Cardiac septum (tissue), 1 donor: ENCODE results near the gene CFDP1. TPM values are rescaled to one million over a fixed set of nuclear protein-coding genes. Genes with fewer than 3 reads are reported as not detected.
A peak's percentile ranks its signal among the peaks of the same experiment; 100 is the strongest.

ENCODE experiments used
- DNase-seq: peaks from one replicate; pipeline ENCODE4 v3.0.0-alpha.2; 2020; ENCODE audit warnings: low spot score
- intact Hi-C: fragments of 100-400 bp; cut with DNase I; formaldehyde crosslinking; loops from one replicate; pipeline ENCODE4 v1.14.0; 2022
- total RNA-seq: library from RNA; stranded (reverse); fragmentation: NEBNext Ultra II Directional; extraction: Animal tissue kit (Norgen Biotek cat#: 25700); gene quantifications from one replicate; pipeline ENCODE4 v1.2.1, GENCODE V29; 2021
- donor health status: DM: no; HTN: no; CAD: no.

Gene CFDP1
- total RNA-seq, 1 donor from 2014 or later = 24.6 TPM

- intact Hi-C loops = loop anchor here (5.0 kb wide), 1 partner anchor 72 kb away; no protein-coding TSS in a partner anchor
These were observed 123.3 kb downstream of the CFDP1 start for GRCh38 chr16:75309899-75310430.

GRCh38 chr16:75309156-75309555 is 124.1 kb downstream of the CFDP1 start:
- intact Hi-C loops = loop anchor here (5.0 kb wide), 1 partner anchor 73 kb away; no protein-coding TSS in a partner anchor
- no peak for DNase-seq

More at GRCh38 chr16:75309899-75310430, 123.3 kb downstream of the CFDP1 start:
- DNase-seq = no peak

- DNase-seq = no peak
- intact Hi-C loops = loop anchor here (5.0 kb wide), 1 partner anchor 74 kb away; no protein-coding TSS in a partner anchor
These were observed 125.3 kb downstream of the CFDP1 start for GRCh38 chr16:75308011-75308410.

GRCh38 chr16:75307506-75307905 is 125.8 kb downstream of the CFDP1 start:
- intact Hi-C loops = loop anchor here (2.0 to 5.0 kb wide), 2 partner anchors 73 to 75 kb away; no protein-coding TSS in a partner anchor
- DNase-seq = no peak

- intact Hi-C loops = loop anchor here (2.0 to 5.0 kb wide), 2 partner anchors 71 to 76 kb away; no protein-coding TSS in a partner anchor
- DNase-seq = no peak
These were observed 127.1 kb downstream of the CFDP1 start for GRCh38 chr16:75306099-75306762.

- intact Hi-C loops = loop anchor here (2.0 to 5.0 kb wide), 3 partner anchors 39 to 77 kb away; no protein-coding TSS in a partner anchor
These were observed 127.8 kb downstream of the CFDP1 start for GRCh38 chr16:75305364-75306098.

GRCh38 chr16:75304521-75305363 is 128.6 kb downstream of the CFDP1 start:
- intact Hi-C loops = loop anchor here (2.0 to 5.0 kb wide), 2 partner anchors 38 to 78 kb away; no protein-coding TSS in a partner anchor
- DNase-seq = no peak

More at GRCh38 chr16:75305364-75306098, 127.8 kb downstream of the CFDP1 start:
- DNase-seq = peak; percentile 80

GRCh38 chr16:75301804-75302203 is 131.5 kb downstream of the CFDP1 start:
- intact Hi-C loops = no loop called here
- DNase-seq = no peak

- intact Hi-C loops = no loop called here
- DNase-seq = no peak
These were observed 135.0 kb downstream of the CFDP1 start for GRCh38 chr16:75298267-75298666.

- no peak for DNase-seq
- intact Hi-C loops = no loop called here
These were observed 136.7 kb downstream of the CFDP1 start for GRCh38 chr16:75296606-75297005.

- no peak for DNase-seq
- intact Hi-C loops = no loop called here
These were observed 138.4 kb downstream of the CFDP1 start for GRCh38 chr16:75294773-75295459.

- intact Hi-C loops = no loop called here
- no peak for DNase-seq
These were observed 139.5 kb downstream of the CFDP1 start for GRCh38 chr16:75293772-75294171.

GRCh38 chr16:75293173-75293572 is 140.1 kb downstream of the CFDP1 start:
- intact Hi-C loops = no loop called here
- no peak for DNase-seq

GRCh38 chr16:75292691-75293090 is 140.6 kb downstream of the CFDP1 start:
- no peak for DNase-seq
- intact Hi-C loops = no loop called here

GRCh38 chr16:75289189-75289588 is 144.1 kb downstream of the CFDP1 start:
- intact Hi-C loops = no loop called here
- no peak for DNase-seq

GRCh38 chr16:75288596-75289120 is 144.6 kb downstream of the CFDP1 start:
- intact Hi-C loops = no loop called here
- DNase-seq = no peak

GRCh38 chr16:75288181-75288580 is 145.1 kb downstream of the CFDP1 start:
- no peak for DNase-seq
- intact Hi-C loops = no loop called here

- no peak for DNase-seq
- intact Hi-C loops = no loop called here
These were observed 145.6 kb downstream of the CFDP1 start for GRCh38 chr16:75287708-75288107.

GRCh38 chr16:75286389-75286788 is 146.9 kb downstream of the CFDP1 start:
- no peak for DNase-seq
- intact Hi-C loops = no loop called here
